HCT116 (cell line): ENCODE data around the gene MGRN1. TPM values are rescaled to one million over a fixed set of nuclear protein-coding genes. Genes with fewer than 3 reads are reported as not detected.

ENCODE experiments used
- ATAC-seq: fragments of 200-7000 bp; cut with Tn5 transposase; 2 replicates; pipeline ENCODE4 v1.9.1; 2020; ENCODE audit warnings: mild to moderate bottlenecking, moderate library complexity
- BruUV-seq: library from RNA; stranded (reverse); fragments of 400-500 nt; replicated peaks from 2 replicates; lab custom pipeline; 2021; lab: Mats Ljungman, UMichigan
- CTCF ChIA-PET: fragments of 300-600 bp; sonication (Branson Sonifier 250); formaldehyde crosslinking; loops from one replicate; lab custom pipeline; 2021; ENCODE audit warnings: antibody characterized with exemption; lab: Charles Lee
- POLR2A ChIA-PET: fragments of 300-600, 350-600 bp; sonication (Branson Sonifier 250); formaldehyde crosslinking; loops from one replicate; lab custom pipeline; 2021; ENCODE audit warnings: antibody characterized with exemption; lab: Charles Lee
- RAD21 ChIA-PET, 2 experiments: fragments of 300-600 bp; sonication (Branson Sonifier 250); formaldehyde crosslinking; loops; one replicate each; lab custom pipeline; 2023; ENCODE audit warnings: low total read pairs in 2 of 2; ENCODE audit not compliant: uncharacterized antibody in 2 of 2, unreplicated experiment in 2 of 2, low non-redundant PET in 1 of 2; lab: Charles Lee
- DNase-seq: peaks from one replicate; pipeline ENCODE4 v3.0.0-alpha.2; 2010; ENCODE audit warnings: low read depth, low spot score
- H2AFZ ChIP-seq: fragments of 200-600 bp; shearing (Covaris generic), sonication (generic); 2 replicates; pipeline ENCODE4 v1.6.1; 2017; ENCODE audit warnings: low read depth, mixed run types, mixed read lengths, antibody characterized with exemption, low read length; ENCODE audit not compliant: poor library complexity, severe bottlenecking
- H3K27ac ChIP-seq: 2 replicates; pipeline ENCODE4 v1.5.1; 2012; ENCODE audit warnings: low read depth, low read length
- H3K27me3 ChIP-seq: fragments of 200-600 bp; sonication (generic); 2 replicates; pipeline ENCODE4 v1.6.1; 2016; ENCODE audit warnings: mixed run types, low read length, mixed read lengths; ENCODE audit not compliant: insufficient read depth
- H3K36me3 ChIP-seq, 2 experiments: fragments of 200-500 bp in 1 of 2; fragments of 200-600 bp in 1 of 2; sonication (Bioruptor generic) in 1 of 2; sonication (generic) in 1 of 2; 2 replicates each; pipeline versions ENCODE4 v1.5.1 to v1.6.1; 2014 to 2016; ENCODE audit warnings: low read length in 2 of 2, inconsistent platforms in 1 of 2, mixed read lengths in 1 of 2, mixed run types in 1 of 2; ENCODE audit not compliant: insufficient read depth in 2 of 2, control insufficient read depth in 1 of 2
- H3K4me1 ChIP-seq, 2 experiments: fragments of 200-600 bp in 1 of 2; sonication (generic) in 1 of 2; 2 replicates each; pipeline versions ENCODE4 v1.5.1 to v1.6.1; 2012 to 2017; ENCODE audit warnings: low read length in 2 of 2, inconsistent platforms in 1 of 2, mild to moderate bottlenecking in 1 of 2, mixed read lengths in 1 of 2, mixed run types in 1 of 2, moderate library complexity in 1 of 2; ENCODE audit not compliant: insufficient read depth in 2 of 2, control insufficient read depth in 1 of 2
- H3K4me2 ChIP-seq: fragments of 200-600 bp; sonication (generic); 2 replicates; pipeline ENCODE4 v1.6.1; 2017; ENCODE audit warnings: mixed run types, low read length, mixed read lengths
- H3K4me3 ChIP-seq, 2 experiments: fragments of 200-600 bp in 1 of 2; sonication (generic) in 1 of 2; replicated peaks in 1 of 2; 2 replicates each; pipeline ENCODE4 v1.5.1; 2011 to 2016; ENCODE audit warnings: low read length in 2 of 2, control low read depth in 1 of 2, low read depth in 1 of 2, mild to moderate bottlenecking in 1 of 2, mixed read lengths in 1 of 2, mixed run types in 1 of 2
- H3K79me2 ChIP-seq: fragments of 200-600 bp; sonication (generic); 2 replicates; pipeline ENCODE4 v1.6.1; 2017; ENCODE audit warnings: mild to moderate bottlenecking, mixed run types, low read length, moderate library complexity, mixed read lengths; ENCODE audit not compliant: insufficient read depth
- H3K9ac ChIP-seq: fragments of 200-600 bp; sonication (generic); 2 replicates; pipeline ENCODE4 v1.6.1; 2016; ENCODE audit warnings: low read length, mixed read lengths
- H3K9me2 ChIP-seq: fragments of 200-600 bp; sonication (generic), shearing (Covaris generic); 2 replicates; pipeline ENCODE4 v1.6.1; 2017; ENCODE audit warnings: mixed run types, mild to moderate bottlenecking, moderate library complexity; ENCODE audit not compliant: insufficient read depth
- H3K9me3 ChIP-seq, 2 experiments: fragments of 200-500 bp in 1 of 2; fragments of 200-600 bp in 1 of 2; sonication (Bioruptor generic) in 1 of 2; sonication (generic) in 1 of 2; 2 replicates each; pipeline ENCODE4 v1.6.1; 2014 to 2017; ENCODE audit warnings: low read length in 2 of 2, mixed read lengths in 2 of 2, inconsistent platforms in 1 of 2, low read depth in 1 of 2, mild to moderate bottlenecking in 1 of 2, mixed run types in 1 of 2, moderate library complexity in 1 of 2; ENCODE audit not compliant: control insufficient read depth in 1 of 2, insufficient read depth in 1 of 2
- H4K20me1 ChIP-seq: fragments of 200-600 bp; sonication (generic), shearing (Covaris generic); 2 replicates; pipeline ENCODE4 v1.6.1; 2017; ENCODE audit warnings: mixed run types, mild to moderate bottlenecking, moderate library complexity; ENCODE audit not compliant: insufficient read depth
- ATF3 ChIP-seq: IDR thresholded peaks from 2 replicates; pipeline ENCODE4 v1.6.1; 2012
- CBX3 ChIP-seq: IDR thresholded peaks from 2 replicates; pipeline ENCODE4 v1.6.1; 2012; ENCODE audit warnings: low read depth
- CEBPB ChIP-seq: IDR thresholded peaks from 2 replicates; pipeline ENCODE4 v1.6.1; 2012; ENCODE audit warnings: low read depth
- EGR1 ChIP-seq: IDR thresholded peaks from 2 replicates; pipeline ENCODE4 v1.6.1; 2012; ENCODE audit warnings: low read depth
- ELF1 ChIP-seq: IDR thresholded peaks from 2 replicates; pipeline ENCODE4 v1.6.1; 2012; ENCODE audit warnings: low read depth, borderline replicate concordance
- EZH2 ChIP-seq: fragments of 200-600 bp; sonication (generic); IDR thresholded peaks from 2 replicates; pipeline ENCODE4 v1.6.1; 2017; ENCODE audit warnings: antibody characterized with exemption, mixed run types
- FOSL1 ChIP-seq: IDR thresholded peaks from 2 replicates; pipeline ENCODE4 v1.6.1; 2012; ENCODE audit warnings: low read depth
- JUND ChIP-seq: IDR thresholded peaks from 2 replicates; pipeline ENCODE4 v1.6.1; 2012
- POLR2A ChIP-seq: IDR thresholded peaks from 2 replicates; pipeline ENCODE4 v1.7.0; 2011; ENCODE audit warnings: borderline replicate concordance; ENCODE audit not compliant: insufficient read depth, insufficient read length; ENCODE audit errors: extremely low read depth
- REST ChIP-seq: IDR thresholded peaks from 2 replicates; pipeline ENCODE4 v1.6.1; 2012; ENCODE audit warnings: low read depth
- TCF7L2 ChIP-seq: IDR thresholded peaks from 2 replicates; pipeline ENCODE4 v1.7.0; 2011; ENCODE audit warnings: borderline replicate concordance, inconsistent platforms; ENCODE audit not compliant: insufficient read depth, insufficient read length; ENCODE audit errors: extremely low read depth
- YY1 ChIP-seq: IDR thresholded peaks from 2 replicates; pipeline ENCODE4 v1.6.1; 2011; ENCODE audit warnings: low read length, low read depth, moderate library complexity, mild to moderate bottlenecking; ENCODE audit not compliant: insufficient replicate concordance; ENCODE audit errors: extremely low read depth
- ZBTB33 ChIP-seq: IDR thresholded peaks from 2 replicates; pipeline ENCODE4 v1.6.1; 2011; ENCODE audit warnings: mild to moderate bottlenecking, low read length, moderate library complexity; ENCODE audit not compliant: insufficient replicate concordance; ENCODE audit errors: extremely low read depth
- intact Hi-C: fragments of 100-400 bp; cut with micrococcal nuclease; formaldehyde crosslinking; loops from 2 replicates; pipeline ENCODE4 v1.10.0; 2022
- total RNA-seq: library from RNA; stranded (reverse); gene quantifications from one replicate; pipeline ENCODE4 v1.2.1, GENCODE V29; 2021; ENCODE audit not compliant: unreplicated experiment

The MGRN1 gene
- total RNA-seq, 1 experiment from 2014 or later, result 50.6 TPM

DNA sequence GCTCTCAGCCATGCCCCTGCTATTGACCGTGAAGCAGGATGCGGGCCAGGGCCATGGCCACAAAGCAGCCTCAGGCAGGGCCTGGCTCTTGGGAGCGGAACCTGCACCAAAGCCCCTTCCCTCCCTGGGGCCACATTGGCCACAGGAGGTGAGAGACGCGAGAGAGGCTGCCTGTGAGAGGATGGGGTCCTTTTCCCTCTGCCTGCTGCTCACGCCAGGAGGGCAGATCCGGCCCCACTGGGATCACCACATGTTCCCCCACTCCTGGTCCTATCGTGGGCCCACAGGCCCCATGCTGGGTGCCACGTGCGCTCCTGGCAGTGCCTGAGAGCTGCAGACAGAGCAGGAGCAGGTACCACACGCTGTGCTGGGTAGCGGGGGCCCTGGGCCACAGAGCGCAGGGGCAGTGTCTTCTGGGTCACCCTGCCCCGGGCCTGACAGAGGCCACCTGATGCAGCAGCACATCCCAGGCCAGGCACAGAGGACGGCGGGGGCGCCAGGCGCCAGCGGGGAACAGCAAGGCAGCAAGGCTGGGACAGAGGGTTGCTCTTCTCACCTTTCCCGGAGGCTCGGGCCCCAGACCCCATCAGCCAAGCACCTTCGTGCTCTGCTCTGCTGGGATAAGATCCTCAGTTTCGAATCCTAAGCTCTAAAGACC is 59.6 kb downstream of the MGRN1 start:
- ATAC-seq, result no peak

More for the DNA sequence above, 59.6 kb downstream of the MGRN1 start:
- H3K27ac ChIP-seq, result no peak overlapping the region
- H3K4me1 ChIP-seq, result no peaks in the 10 kb centered on the region
- no peak overlapping the region for H3K4me3 ChIP-seq
- H3K79me2 ChIP-seq, result no peaks in the 10 kb centered on the region
- H3K9me3 ChIP-seq, result no peaks in the 10 kb centered on the region
- TF ChIP-seq FOSL1, result no peak
- TF ChIP-seq ELF1, result no peak
- no peak for TF ChIP-seq CEBPB
- no peak for TF ChIP-seq ATF3
- no peak for TF ChIP-seq JUND
- no peak for TF ChIP-seq YY1
- no peak for TF ChIP-seq ZBTB33
- TF ChIP-seq EZH2, result no peak
- no peak for TF ChIP-seq POLR2A
- TF ChIP-seq TCF7L2, result no peak
- TF ChIP-seq EGR1, result no peak
- TF ChIP-seq CBX3, result no peak
- TF ChIP-seq REST, result no peak
- ChIA-PET CTCF (no interaction called here), RAD21 (no interaction called here), POLR2A (no interaction called here)
- no peak overlapping the region for H2AFZ ChIP-seq
- DNase-seq, result no peak
- no peak overlapping the region for H3K4me2 ChIP-seq
- H3K27me3 ChIP-seq, result no peaks in the 10 kb centered on the region
- H3K9me2 ChIP-seq, result no peaks in the 10 kb centered on the region
- no peak overlapping the region for H3K9ac ChIP-seq
- intact Hi-C loops, result no loop called here
- H3K36me3 ChIP-seq, result peaks cover 0 to 7% of the 10 kb centered on the region in 2 experiments; a peak in 1 of 4 replicates
- BruUV-seq, result no TSS peak
- H4K20me1 ChIP-seq, result no peaks in the 10 kb centered on the region
